Mucosa of rectum (tissue), 2 donors: ENCODE data around the gene CDKN2B.

Source experiments
- H3K27ac ChIP-seq, 2 donors: one replicate each; pipeline ENCODE4 v1.7.0; 2013; ENCODE audit warnings: inconsistent platforms in 2 of 2, low read depth in 2 of 2, low read length in 2 of 2
- H3K27me3 ChIP-seq, 2 donors: one replicate each; pipeline ENCODE4 v1.7.0; 2013; ENCODE audit warnings: low read length in 2 of 2; ENCODE audit not compliant: control insufficient read depth in 2 of 2, insufficient read depth in 2 of 2
- H3K36me3 ChIP-seq, 2 donors: one replicate each; pipeline ENCODE4 v1.7.0; 2013; ENCODE audit warnings: low read length in 2 of 2; ENCODE audit not compliant: control insufficient read depth in 2 of 2, insufficient read depth in 2 of 2
- H3K4me1 ChIP-seq, 2 donors: one replicate each; pipeline ENCODE4 v1.7.0; 2013; ENCODE audit warnings: low read length in 2 of 2, mild to moderate bottlenecking in 1 of 2; ENCODE audit not compliant: control insufficient read depth in 2 of 2, insufficient read depth in 2 of 2
- H3K4me3 ChIP-seq, 2 donors: one replicate each; pipeline ENCODE4 v1.7.0; 2013; ENCODE audit warnings: low read length in 2 of 2
- H3K9ac ChIP-seq, 2 donors: one replicate each; pipeline ENCODE4 v1.7.0; 2013; ENCODE audit warnings: low read length in 2 of 2, low read depth in 1 of 2, mild to moderate bottlenecking in 1 of 2
- H3K9me3 ChIP-seq, 2 donors: one replicate each; pipeline ENCODE4 v1.7.0; 2013; ENCODE audit warnings: low read length in 2 of 2; ENCODE audit not compliant: control insufficient read depth in 2 of 2
- donor health status: healthy.
- donor health status: Normal muscosa, but diverticular disease.

Gene CDKN2B

GRCh38 chr9:21996438-21996837 lies 12.7 kb downstream of the CDKN2B start:
- Histone ChIP-seq H3K36me3 (no peaks in the 10 kb centered on the region), H3K9ac (no peak overlapping the region), H3K4me1 (peaks cover 13 to 15% of the 10 kb centered on the region in 2 donors), H3K27me3 (peaks cover 4 to 9% of the 10 kb centered on the region in 2 donors), H3K4me3 (no peak overlapping the region), H3K9me3 (no peaks in the 10 kb centered on the region), H3K27ac (no peak overlapping the region)

- H3K36me3 ChIP-seq: no peaks in the 10 kb centered on the region
- no peaks in the 10 kb centered on the region for H3K9me3 ChIP-seq
- H3K27ac ChIP-seq: peak overlapping the region; percentile 87 to 90
- H3K9ac ChIP-seq: peak overlapping the region; percentile 72 to 86
- peaks cover 13 to 15% of the 10 kb centered on the region in 2 donors for H3K4me1 ChIP-seq
- H3K27me3 ChIP-seq: peaks cover 4 to 9% of the 10 kb centered on the region in 2 donors
- peak overlapping the region; percentile 89 to 90 for H3K4me3 ChIP-seq
Measured at GRCh38 chr9:21995666-21996398, 13.3 kb downstream of the CDKN2B start.

GRCh38 chr9:21995006-21995665 lies 14.0 kb downstream of the CDKN2B start:
- no peaks in the 10 kb centered on the region for H3K36me3 ChIP-seq
- peak overlapping the region; percentile 75 to 86 for H3K9ac ChIP-seq
- H3K4me1 ChIP-seq: peaks cover 13 to 15% of the 10 kb centered on the region in 2 donors
- peaks cover 7 to 11% of the 10 kb centered on the region in 2 donors for H3K27me3 ChIP-seq
- H3K4me3 ChIP-seq: peak overlapping the region; percentile 89 to 90
- peak overlapping the region; percentile 87 to 90 for H3K27ac ChIP-seq
- no peaks in the 10 kb centered on the region for H3K9me3 ChIP-seq

- Histone ChIP-seq H3K9ac (peak within 1 kb of the TSS; percentile 75 to 86), H3K36me3 (no peaks in the 10 kb centered on the region), H3K9me3 (no peaks in the 10 kb centered on the region), H3K4me1 (peaks cover 13 to 15% of the 10 kb centered on the region in 2 donors), H3K27me3 (peaks cover 12 to 17% of the 10 kb centered on the region in 2 donors), H3K27ac (peak within 1 kb of the TSS; percentile 87 to 90), H3K4me3 (peak within 1 kb of the TSS; percentile 89 to 90)
Measured at GRCh38 chr9:21994556-21995005, 14.5 kb downstream of the CDKN2B start, which contains the start of gene CDKN2B-AS1. Gene CDKN2B-AS1 (plus strand): TSS chr9:21994791.

- no peaks in the 10 kb centered on the region for H3K36me3 ChIP-seq
- peaks cover 16 to 20% of the 10 kb centered on the region in 2 donors for H3K27me3 ChIP-seq
- H3K27ac ChIP-seq: peak within 1 kb of the TSS; percentile 87 to 90
- H3K9me3 ChIP-seq: no peaks in the 10 kb centered on the region
- peak within 1 kb of the TSS; percentile 89 to 90 for H3K4me3 ChIP-seq
- H3K9ac ChIP-seq: peak within 1 kb of the TSS; percentile 75 to 86
- H3K4me1 ChIP-seq: peaks cover 13 to 15% of the 10 kb centered on the region in 2 donors
Measured at GRCh38 chr9:21993893-21994555, 15.1 kb downstream of the CDKN2B start, which contains the start of gene CDKN2A. Gene CDKN2A (minus strand): TSS chr9:21994392.

GRCh38 chr9:21993007-21993406 lies 16.1 kb downstream of the CDKN2B start:
- Histone ChIP-seq H3K27ac (no peak overlapping the region), H3K9ac (no peak overlapping the region), H3K36me3 (no peaks in the 10 kb centered on the region), H3K9me3 (no peaks in the 10 kb centered on the region), H3K4me3 (no peak overlapping the region), H3K4me1 (peaks cover 13 to 15% of the 10 kb centered on the region in 2 donors), H3K27me3 (peaks cover 23 to 28% of the 10 kb centered on the region in 2 donors)

GRCh38 chr9:21991072-21991959 lies 17.8 kb downstream of the CDKN2B start:
- H3K27ac ChIP-seq: no peak overlapping the region
- H3K9me3 ChIP-seq: no peaks in the 10 kb centered on the region
- H3K27me3 ChIP-seq: peaks cover 25 to 26% of the 10 kb centered on the region in 2 donors
- H3K4me1 ChIP-seq: peaks cover 13 to 15% of the 10 kb centered on the region in 2 donors
- H3K4me3 ChIP-seq: no peak overlapping the region
- H3K36me3 ChIP-seq: no peaks in the 10 kb centered on the region
- H3K9ac ChIP-seq: no peak overlapping the region

GRCh38 chr9:21989440-21990189 lies 19.5 kb downstream of the CDKN2B start:
- no peaks in the 10 kb centered on the region for H3K36me3 ChIP-seq
- no peaks in the 10 kb centered on the region for H3K9me3 ChIP-seq
- H3K27me3 ChIP-seq: peaks cover 26 to 29% of the 10 kb centered on the region in 2 donors
- peaks cover 6 to 8% of the 10 kb centered on the region in 2 donors for H3K4me1 ChIP-seq
- H3K27ac ChIP-seq: no peak overlapping the region
- no peak overlapping the region for H3K4me3 ChIP-seq
- no peak overlapping the region for H3K9ac ChIP-seq
